Medulla oblongata (tissue), 1 donor: ENCODE measurements around the gene RPL28.

ENCODE experiments used
- DNase-seq: peaks from one replicate; pipeline ENCODE4 v3.0.0-alpha.2; 2015; ENCODE audit errors: extremely low spot score

The RPL28 gene

DNA sequence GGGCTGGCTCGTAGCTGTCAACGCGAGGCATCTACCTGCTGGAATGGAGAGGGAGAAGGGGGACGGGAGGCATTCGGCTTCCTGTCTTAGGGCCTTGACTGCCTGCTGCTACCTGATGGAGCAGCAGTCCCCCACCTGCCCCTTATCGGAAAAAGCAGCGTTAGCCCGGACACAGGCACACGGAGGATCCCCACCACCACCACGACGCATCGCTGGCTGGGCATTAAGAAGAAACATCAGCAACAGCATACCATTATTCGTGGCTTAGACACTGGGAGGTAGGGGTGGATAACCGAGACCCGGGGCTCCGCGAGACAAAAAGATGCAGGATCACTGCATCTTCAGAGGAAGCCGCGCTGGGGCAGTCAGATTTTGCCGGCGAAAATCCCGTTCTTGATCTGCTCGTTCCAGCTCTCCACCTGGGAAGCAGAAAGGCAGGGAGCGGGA lies 32.4 kb upstream of the RPL28 start:
- DNase-seq: no peak

DNA sequence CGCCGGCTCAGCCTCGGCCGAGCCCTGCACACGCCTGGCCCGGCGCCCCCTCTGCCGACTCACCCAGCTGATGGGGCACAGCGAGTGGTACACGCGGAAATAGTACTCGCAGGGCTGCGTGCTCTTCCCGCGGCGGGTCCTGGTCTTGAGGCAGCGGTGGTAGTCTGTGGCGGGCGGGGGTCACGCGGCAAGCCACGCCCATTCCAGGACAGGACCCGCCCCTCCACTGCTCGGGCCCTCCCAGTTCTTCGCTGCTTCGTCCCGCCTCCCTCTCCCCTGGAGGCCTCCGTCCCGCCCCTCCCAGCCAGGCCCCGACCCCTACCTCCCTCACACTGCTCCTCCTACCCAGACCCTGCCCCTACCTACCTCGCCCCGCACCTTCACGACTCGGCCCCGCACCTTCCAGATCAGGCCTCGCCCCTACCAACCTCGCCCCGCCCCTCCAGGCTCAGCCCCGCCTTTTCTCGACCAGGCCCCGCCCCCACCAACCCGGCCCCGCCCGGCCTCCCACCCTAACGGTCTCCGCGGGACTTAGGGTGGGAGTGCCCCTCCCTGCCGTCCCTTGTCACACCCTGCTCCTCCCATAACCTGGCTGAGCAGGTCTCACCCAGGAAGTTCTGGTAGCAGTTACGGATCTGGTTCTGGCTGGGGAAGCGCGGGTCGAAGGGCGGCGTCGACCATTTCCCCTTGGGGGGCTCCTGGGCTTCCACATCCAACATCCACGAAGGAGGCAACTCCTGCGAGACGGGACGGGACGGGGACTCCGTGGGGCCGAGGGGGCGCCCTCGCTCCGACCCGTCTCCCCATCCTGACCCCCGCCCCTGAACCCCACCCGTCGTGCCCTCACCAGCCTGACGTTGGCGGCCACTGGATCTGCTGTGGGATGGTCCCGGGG lies 31.7 kb upstream of the RPL28 start:
- DNase-seq: peak; percentile 7

DNA sequence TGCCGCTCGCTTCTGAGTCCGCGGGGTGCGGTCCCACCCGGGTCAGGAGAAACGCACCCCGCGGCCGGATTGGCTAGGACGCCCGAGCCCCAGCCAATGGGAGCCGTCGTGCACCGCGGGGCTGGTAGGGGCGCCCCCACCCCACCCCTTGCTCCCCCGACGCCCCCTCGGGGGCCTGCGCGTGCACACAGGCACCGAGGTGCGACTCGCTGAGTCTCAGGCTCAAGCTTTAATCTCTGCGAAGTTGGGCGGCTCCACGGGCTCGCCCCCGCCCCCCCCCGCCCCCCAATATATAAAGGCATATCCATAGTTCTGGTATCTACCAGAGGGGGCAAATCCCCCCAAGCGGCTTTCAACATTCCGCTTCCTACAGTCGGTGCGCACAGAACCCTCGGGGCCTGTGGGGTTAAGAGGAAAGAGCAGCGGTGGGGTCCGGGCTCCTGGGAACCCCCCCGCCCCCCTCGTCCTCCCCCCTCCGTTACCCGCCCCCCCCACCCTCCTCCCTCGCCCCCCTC lies 31.0 kb upstream of the RPL28 start, which contains the start of gene COX6B2:
COX6B2 (minus strand) TSS at position 22 of the 515 bp plus-strand sequence. CDS start 198 bp downstream, outside the sequence.
- DNase-seq: no peak

DNA sequence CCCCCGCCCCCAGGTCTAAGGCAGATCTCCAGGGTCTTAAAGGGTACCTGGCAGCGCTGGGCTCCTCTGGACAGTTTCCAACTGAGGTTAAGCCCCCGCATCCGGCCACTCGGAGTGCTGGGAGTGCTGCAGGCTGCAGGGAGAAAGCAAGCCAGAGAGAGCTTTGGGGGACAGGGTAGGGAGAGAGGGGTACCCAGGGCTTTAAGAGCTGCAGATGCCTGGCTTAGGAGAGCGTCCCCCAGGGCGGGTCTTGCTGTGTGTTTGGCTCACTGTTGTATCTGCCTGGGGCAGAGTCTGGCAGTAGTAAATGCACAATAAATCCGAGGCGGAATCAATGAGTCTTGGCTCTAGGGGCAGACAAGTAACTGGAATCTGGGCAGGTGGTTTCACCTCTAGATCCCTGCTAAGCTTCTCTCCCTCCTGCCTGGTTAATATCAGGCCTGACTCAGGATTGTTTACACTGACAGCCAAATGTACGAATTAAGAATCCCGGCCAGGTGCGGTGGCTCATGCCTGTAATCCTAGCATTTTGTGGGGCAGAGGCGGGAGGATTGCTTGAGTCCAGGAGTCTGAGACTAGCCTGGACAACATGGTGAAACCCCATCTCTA lies 30.4 kb upstream of the RPL28 start:
- DNase-seq: no peak

DNA sequence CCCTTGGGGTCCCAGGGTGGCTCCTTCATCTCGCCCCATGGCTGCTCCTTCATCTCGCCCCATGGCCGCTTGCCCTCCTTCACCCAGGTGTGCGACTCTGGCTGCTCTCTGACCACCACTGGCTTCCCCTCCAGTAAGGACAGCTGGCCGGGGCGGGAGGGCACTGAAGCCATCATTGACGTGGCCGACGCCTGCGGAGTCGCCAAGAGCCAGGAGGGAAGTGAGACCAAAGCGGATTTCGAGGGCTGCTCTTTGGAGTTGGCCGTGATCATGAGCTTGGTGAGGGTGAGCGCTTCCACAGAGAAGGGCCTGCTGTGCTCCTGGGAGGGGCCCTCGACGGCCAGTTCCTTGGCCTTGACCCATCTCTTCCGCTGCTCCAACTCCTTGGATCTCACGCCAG lies 27.2 kb upstream of the RPL28 start:
- no peak for DNase-seq

DNA sequence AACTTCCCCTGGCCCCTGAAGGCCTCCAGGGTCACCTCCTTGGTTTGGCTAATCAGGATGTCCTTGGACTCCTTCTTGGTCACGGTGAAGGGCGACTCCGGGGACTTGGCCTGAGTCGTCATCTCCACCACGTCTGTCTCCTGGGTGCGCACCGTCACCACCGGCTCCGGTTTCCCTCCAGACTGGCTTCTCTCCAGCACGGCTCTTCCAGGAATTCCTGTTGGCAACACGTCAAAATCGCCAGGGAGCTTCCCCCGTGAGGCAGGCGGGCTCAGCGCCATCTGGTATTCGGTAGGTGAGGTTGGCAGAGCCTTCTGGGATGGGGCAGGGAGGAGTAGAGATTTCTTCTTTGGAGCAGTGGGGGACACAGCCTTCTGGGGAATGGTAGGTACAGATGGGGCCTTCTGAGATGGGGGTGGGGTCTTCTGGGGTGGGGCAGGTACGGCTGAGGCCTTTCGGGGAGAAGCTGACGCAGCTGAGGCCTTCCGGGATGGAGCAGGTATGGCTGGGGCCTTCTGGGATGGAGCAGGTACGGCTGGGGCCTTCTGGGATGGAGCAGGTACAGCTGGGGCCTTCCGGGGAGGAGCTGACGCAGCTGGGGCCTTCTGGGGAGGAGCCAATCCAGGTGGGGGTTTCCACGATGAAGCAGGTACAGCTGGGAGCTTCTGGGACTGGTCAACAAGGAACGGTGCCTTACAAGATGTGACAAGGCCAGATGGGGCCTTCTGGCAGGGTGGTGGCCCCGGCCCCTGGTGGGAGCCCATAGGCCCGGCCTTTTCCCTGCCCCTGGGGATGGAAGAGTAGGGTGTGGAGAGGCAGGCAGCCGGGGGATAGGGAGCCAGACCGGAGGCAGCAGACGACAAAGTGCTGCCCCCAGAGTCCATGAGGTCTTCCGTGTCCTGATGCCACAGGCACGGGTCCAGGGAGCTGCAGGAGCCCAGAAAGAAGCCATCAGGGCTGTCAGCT lies 26.5 kb upstream of the RPL28 start:
- DNase-seq: no peak

DNA sequence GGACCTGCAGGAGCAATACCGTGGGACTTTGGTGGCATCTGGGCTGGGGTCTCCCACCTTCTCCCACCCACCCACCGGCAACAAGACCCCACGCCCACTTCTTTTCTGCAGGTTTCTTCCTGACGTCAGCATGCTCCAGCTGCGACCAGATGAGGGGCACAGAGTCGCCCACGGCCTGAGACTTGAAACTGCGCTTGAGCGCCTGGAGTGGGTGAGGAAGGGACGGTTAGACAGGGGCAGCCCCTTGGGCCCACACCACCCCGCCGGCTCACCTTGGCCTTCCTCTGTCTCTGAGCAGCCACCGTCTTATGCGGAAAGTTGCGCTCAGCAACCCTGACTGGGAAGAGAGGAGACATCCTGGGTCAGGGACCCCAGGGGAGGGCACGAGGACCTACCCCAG lies 24.8 kb upstream of the RPL28 start:
- no peak for DNase-seq

DNA sequence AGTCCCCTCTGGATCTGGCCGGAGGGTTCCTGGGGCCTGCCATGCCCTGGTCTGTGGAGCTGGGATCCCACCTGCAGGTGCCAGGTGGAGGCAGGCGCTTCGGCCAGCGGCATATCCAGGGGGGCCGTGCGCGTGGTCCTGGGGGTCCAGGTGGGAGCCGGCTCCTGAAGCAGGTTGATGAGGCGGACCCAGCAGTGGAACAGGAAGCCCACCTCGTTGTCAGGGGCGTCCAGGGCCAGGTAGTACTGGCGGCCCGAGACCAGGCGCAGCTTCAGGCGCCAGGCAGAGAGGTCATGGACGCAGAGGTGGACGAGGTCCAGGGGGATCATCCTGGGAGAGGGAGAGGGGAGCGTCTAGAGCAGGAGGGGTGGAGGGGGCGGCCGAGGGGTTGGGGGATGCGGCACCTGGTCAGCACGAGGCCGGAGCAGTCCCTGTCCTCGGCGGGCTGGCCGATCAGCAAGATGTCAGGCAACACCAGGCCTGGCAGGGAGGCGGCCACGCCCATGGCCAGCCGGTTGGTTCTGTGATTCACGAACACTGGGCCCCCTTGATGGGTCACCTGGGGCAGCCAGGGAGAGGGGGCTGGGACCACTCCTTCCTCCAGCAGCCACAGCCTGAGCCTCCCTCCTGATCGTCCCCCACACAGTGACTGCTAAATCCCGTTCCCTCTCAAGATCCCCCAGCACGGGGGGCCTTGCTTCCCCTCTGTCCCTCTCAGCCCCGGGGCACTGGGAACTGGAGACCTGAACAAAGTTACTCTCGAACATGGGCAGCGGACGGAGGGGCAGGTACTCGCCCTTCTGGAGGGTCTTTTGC lies 23.4 kb upstream of the RPL28 start:
- no peak for DNase-seq

DNA sequence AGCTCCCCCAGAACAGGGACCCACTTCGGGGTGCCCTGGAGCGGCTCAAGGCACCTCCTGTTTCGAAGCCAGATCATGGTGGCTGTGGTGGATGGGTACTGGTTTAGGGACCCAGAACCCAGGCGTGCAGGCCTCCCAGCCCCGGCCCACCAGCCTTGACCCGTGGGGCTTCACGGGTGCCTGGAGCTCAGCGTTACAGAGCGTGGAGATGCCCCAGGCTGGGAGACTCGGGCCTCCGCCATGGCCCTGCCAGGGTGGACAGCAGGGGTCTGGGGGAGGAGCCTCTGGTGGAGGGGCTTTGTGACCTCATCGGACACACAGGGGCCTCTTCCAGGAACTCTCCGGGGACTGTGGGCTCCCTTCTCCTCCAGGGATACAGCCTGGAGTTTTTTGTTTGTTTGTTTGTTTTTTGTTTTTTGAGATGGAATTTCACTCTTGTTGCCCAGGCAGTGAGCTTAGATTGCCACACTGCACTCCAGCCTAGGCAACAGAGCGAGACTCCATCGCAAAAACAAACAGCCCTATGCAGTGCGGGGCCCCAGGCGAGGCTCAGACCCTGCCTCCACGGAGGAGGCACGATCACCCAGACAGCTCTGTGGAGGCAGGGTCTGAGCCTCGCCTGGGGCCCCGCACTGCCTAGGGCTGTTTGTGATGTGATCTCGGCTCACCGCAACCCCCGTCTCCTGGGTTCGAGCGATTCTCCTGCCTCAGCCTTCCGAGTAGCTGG lies 22.6 kb upstream of the RPL28 start, which contains the start of gene GARIN5B:
GARIN5B (minus strand) TSS at position 271 of the 727 bp plus-strand sequence; CDS start at position 77, 194 bp downstream.
- DNase-seq: no peak

DNA sequence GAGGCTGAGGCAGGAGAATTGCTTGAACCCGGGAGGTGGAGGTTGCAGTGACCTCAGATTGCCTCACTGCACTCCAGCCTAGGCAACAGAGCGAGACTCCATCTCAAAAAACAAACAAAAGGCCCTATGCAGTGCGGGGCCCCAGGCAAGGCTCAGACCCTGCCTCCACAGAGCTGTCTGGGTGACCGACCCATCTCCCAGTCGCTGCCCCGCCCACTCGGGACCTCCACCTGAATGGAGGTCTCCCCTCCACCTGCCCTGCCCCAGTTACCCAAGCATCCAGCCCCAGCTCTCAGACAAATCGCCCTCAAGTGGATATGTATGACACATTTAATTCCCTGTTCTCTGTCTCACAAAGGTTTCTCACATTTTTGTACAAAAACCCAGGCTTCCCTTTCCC lies 20.5 kb upstream of the RPL28 start:
- DNase-seq: no peak

DNA sequence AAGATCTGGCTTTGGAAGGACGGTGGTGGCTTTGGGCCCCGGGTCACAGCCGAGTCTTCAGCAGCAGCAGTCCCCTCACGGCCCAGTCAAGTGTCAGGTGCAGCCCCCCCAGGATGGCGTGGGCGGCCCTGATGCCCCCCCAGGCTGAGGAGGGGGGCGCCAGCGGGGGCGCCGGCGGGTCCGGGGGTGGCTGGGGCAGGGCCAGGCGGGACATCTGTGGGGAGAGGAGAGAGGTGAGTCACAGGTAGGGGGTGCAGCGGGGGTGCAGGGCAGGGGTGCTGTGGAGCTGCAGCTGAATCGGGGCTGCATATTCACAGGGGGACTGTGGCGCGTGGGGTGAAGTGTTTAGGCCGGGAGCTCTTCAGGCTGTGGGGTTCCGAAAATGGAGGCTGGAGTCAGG lies 19.8 kb upstream of the RPL28 start:
- DNase-seq: no peak

DNA sequence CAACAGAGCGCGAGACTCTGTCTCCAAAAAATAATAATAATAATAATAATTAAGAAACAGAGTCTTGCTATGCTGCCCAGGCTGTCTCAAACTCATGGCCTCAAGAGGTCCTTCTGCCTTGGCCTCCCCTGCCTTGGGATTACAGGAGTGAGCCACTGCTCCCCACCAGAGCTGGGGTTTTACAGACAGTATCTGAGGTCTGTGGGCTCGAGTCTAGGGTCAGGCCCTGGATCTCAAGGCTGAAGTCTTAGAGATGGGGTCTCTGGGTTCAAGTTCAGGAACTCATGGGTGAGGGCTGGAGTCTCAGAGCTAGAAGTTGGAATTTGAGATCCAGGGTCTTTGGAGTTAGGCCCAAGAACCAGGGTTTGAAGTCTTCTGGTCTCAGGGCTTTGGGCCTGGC lies 18.9 kb upstream of the RPL28 start:
- no peak for DNase-seq

DNA sequence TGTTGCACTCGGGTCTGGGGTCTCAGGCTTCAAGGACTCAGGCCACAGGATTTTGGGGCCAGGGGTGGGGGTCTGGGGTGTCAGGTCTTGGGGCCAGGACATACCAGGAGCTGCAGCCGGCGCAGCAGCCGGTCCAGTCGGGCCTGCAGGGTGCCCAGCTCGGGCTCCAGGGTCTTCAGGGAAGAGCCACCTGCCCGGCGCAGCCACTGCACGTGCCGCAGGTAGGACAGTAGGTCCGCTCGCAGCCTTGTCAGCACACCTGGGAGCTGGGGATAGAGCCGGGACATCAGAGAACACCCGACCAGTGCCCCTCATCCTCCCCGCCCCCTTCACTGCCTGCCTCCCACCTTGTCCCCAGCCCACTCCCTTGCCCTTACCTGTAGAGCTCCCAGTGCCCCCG lies 17.6 kb upstream of the RPL28 start:
- no peak for DNase-seq

DNA sequence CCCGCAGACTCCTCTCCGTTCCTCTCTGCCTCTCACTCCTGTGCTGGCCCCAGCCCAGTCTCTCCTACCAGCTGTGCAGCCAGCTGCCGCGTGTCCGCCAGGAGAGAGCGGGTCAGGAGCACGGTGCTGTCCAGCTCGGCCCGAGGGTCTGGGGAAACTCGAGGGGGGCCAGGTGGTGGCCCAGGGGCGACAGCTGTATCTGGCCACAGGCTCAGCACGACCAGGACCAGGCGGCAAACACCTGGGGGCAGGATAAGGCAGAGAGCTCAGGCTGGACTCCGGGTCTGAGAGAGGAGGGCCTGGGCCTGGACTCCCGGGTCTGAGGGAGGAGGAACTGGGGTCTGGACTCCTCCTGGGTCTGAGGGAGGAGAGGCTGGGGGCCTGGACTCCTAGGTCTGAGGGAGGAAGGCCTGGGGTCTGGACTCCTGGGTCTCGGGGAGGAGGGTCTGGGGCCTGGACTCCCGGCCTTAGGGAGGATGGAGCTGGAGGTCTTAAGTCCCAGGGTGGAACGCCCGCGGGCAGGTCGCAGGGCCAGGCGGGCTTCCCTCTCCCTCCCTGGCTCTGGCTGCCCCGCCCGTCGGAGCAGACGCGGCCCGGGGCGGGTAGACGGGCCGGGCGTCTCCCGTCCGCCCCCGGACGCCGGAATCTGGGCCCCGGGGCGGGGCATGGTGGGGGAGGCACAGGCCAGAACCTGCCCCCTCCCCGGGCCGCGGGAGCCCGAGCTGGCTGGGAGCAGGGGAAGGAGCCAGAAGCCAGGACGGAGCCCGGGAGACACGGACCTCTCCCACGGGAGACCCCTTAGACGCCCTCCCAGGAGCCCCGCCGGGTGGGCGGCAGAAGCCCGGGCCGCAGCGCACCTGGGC lies 16.8 kb upstream of the RPL28 start:
- no peak for DNase-seq

DNA sequence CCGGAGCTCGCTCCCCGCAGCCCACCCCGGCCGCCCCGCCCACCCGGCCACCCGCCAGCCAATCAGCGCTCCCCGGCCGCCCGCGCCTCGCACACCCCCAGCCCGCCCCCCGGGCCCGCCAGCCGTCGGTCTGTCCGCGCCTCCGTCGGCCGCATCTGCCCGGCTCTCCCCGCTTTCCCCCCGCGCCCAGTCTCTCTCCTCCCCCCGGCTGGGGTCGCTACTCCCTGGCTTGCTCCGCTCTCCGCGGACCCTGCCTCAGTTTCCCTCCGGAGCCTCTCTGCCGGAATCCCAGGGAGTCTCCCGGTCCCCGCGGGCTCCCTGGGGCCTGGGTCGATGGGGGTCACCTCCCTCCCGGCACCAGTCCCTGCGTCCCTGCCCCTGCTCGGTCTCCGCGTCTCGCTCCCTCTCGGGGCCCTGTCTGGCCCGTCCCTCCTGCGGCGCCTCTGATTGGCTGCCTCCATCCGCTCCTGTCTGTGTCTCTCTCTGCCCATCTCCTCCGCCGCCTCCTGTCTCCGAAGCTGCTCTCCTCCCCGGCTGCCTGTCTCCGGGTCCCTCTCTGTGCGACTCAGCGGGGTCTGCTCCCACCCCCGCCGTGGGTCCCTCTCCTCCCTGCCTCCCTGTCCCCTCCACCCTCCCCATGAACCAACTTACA lies 16.0 kb upstream of the RPL28 start:
- DNase-seq: no peak

DNA sequence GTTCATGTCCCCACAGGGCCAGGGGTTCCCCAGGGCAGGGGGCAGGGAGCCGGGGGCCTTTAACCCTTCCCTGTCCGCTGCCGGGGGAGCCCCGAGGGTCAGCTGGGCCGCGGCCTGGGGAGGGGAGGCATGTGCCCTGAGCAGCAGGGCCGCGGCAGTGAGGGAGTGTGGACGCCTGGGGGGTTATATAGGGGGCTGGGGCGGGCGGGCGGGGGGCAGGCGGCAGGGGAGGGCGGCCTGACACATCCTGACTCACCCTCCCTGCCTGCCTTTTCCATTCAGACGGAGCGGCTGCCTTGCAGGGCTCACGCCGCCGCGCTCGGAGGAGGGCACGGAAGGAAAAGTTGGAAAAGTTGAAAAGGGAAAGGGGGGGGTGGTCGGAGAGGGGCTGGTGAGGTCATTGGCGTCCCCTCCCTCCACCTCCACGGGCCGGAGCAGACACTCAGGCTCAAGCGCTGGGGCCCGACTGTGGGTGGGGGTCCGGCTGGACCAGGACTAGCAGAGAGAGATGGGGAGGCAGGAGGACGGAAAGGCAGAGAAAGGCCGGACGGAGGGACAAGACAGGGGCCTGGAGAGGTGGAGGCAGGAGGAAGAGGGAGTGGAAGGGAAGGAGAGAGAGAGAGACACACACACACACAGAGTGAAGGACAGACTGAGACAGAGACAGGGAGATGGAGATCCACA lies 15.3 kb upstream of the RPL28 start, which contains the start of gene IL11:
IL11 (minus strand) TSS at position 159 of the 684 bp plus-strand sequence; CDS start at position 6, 153 bp downstream.
- DNase-seq: no peak

DNA sequence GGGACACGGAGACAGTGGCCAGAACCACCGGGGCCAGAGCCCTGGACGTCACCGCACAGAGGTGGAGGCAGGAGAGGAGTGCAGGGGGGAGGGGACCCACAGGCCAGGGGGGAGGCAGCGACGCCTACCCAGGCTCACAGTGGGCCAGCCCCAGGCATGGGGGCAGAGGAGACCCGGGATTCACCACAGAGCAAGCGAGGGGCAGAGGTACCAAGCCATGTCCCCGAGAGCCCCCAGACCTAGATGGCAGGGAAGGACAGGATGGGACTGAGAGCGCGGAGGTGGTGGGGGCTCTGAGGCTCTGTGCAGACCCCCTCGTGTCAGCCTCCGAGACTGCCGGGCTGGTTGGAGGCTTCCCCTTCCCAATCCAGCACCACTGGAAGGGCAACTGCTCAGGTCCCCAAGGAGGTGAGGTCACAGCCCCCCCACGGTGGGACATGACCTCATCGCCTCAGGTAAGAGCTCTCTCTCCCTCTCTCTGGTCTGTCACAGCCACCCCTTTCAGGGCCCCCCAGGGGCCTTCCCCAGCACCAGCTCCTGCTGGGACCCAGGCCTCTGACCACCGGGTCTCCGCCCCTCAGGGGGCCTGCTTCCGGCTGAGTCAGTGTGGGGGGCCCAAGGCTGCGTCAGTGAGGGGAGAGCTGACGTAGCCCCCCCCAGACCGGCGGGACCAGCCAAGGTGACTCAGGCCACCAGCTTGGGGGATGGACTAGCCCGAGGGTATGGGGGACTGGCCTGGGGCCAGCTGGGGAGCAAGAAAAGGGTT lies 13.2 kb upstream of the RPL28 start:
- DNase-seq: no peak
